Measurements from ENCODE around the gene SMC5.

GRCh38 chr9:70229026-70229425, 29.8 kb upstream of the SMC5 start:
- TF ChIP-seq CTCF (IDR thresholded peaks at IDR 0.05) (no peak), ZFX (IDR thresholded peaks at IDR 0.05; ENCODE audit: borderline replicate concordance) (no peak)

All from 22Rv1 (cell line).